ENCODE results near the gene PCSK7.

The PCSK7 gene

DNA sequence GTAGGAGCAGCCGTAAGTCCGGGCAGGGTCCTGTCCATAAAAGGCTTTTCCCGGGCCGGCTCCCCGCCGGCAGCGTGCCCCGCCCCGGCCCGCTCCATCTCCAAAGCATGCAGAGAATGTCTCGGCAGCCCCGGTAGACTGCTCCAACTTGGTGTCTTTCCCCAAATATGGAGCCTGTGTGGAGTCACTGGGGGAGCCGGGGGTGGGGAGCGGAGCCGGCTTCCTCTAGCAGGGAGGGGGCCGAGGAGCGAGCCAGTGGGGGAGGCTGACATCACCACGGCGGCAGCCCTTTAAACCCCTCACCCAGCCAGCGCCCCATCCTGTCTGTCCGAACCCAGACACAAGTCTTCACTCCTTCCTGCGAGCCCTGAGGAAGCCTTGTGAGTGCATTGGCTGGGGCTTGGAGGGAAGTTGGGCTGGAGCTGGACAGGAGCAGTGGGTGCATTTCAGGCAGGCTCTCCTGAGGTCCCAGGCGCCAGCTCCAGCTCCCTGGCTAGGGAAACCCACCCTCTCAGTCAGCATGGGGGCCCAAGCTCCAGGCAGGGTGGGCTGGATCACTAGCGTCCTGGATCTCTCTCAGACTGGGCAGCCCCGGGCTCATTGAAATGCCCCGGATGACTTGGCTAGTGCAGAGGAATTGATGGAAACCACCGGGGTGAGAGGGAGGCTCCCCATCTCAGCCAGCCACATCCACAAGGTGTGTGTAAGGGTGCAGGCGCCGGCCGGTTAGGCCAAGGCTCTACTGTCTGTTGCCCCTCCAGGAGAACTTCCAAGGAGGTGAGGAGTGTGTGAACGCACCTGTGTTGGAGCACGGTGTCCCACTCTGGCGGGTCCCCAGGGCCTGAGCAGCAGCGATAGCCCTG lies 32.6 kb downstream of the PCSK7 start, which contains the start of gene TAGLN:
Gene TAGLN, plus strand, starts transcription at position 318 of the 863 bp plus-strand sequence. CDS start 3,644 bp downstream, outside the sequence.
- Histone ChIP-seq H3K9me3 (no peaks in the 10 kb centered on the region), H3K36me3 (peaks cover 42 to 75% (median 50%) of the 10 kb centered on the region in 3 donors), H3K27me3 (no peaks in the 10 kb centered on the region), H3K4me3 (peak within 1 kb of the TSS; percentile 70 to 96), H3K4me1 (peaks cover 0 to 35% (median 23%) of the 10 kb centered on the region in 4 donors), H3K27ac (peak within 1 kb of the TSS; percentile 97 to 98)
- intact Hi-C loops (cut with DNase I; ENCODE audit: low total_unique reads) = no loop called here
- peak; percentile 88 to 98 for DNase-seq
- TF ChIP-seq, protein P1, sequence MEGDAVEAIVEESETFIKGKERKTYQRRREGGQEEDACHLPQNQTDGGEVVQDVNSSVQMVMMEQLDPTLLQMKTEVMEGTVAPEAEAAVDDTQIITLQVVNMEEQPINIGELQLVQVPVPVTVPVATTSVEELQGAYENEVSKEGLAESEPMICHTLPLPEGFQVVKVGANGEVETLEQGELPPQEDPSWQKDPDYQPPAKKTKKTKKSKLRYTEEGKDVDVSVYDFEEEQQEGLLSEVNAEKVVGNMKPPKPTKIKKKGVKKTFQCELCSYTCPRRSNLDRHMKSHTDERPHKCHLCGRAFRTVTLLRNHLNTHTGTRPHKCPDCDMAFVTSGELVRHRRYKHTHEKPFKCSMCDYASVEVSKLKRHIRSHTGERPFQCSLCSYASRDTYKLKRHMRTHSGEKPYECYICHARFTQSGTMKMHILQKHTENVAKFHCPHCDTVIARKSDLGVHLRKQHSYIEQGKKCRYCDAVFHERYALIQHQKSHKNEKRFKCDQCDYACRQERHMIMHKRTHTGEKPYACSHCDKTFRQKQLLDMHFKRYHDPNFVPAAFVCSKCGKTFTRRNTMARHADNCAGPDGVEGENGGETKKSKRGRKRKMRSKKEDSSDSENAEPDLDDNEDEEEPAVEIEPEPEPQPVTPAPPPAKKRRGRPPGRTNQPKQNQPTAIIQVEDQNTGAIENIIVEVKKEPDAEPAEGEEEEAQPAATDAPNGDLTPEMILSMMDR (IDR thresholded peaks at IDR 0.05) = no peak

DNA sequence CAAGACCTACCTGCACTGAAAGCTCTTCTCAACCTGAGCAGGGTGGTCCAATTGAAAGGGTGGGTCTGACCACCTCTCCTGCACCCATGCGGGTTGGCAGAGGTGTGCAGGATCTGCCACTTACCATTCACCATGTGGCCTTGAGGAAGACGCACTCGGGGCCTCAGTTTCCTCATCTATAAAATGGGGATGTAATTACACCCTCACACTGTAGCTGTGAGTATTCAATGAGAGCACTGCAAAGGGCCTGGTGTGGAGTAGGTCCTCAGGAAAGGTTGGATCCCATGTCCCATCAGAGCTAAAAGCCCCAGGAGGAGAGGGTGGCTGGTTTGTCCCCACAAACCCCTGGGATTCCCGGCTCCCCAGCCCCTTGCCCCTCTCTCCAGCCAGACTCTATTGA lies 33.3 kb downstream of the PCSK7 start:
- H3K36me3 ChIP-seq = peaks cover 37 to 75% (median 50%) of the 10 kb centered on the region in 3 donors
- peak overlapping the region; percentile 97 to 98 for H3K27ac ChIP-seq
- no peak for DNase-seq
- intact Hi-C loops (cut with DNase I; ENCODE audit: low total_unique reads) = no loop called here
- H3K4me1 ChIP-seq = peaks cover 0 to 28% (median 20%) of the 10 kb centered on the region in 4 donors
- TF ChIP-seq, protein P1 (IDR thresholded peaks at IDR 0.05) = no peak
- H3K27me3 ChIP-seq = no peaks in the 10 kb centered on the region
- peak overlapping the region; percentile 70 to 96 for H3K4me3 ChIP-seq
- no peaks in the 10 kb centered on the region for H3K9me3 ChIP-seq

DNA sequence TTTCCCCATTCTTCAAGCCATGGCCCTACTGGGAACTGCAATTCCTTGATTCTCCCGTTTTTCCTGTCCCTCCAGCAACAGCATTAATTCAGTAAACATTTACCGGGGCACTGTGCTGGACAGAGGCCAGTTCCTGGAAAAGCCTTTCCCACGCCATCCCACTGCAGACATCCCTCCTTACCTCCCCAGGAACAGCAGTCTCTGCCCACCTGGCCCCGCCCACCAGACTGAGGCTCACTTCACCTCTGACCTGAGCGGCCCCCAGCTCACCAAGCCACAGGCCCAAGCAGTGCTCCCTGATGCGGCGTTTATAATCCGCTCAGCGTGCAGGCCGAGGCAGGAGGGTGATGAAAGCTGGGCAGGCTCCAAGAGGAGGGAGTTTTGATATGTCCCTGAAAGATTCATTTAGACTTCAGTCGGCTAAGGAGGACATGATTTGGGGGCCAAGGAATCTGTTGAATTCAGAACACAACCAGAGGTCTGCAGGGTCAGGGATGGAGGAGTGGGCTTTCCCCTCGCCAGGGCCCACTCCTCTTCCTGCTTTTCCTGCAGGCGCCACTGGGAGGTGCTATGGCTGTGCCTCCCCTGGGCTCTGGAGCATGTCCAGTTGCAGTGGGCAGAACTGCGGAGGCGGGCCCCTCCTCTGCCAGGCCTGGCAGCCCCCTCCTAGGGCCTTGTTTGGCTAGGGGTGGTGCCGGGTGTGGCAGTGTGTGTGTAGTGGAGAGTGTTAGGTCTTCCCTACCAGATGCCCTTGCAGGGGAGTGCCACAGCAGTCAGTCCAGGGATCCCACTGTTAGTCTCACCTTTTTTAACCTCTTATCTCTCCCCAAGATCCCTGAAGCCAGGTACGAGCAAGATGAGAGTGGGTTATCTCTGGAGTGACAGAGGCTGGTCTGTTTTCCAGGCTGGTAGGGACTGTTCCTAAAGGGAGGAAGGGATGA lies 34.1 kb downstream of the PCSK7 start:
- peaks cover 37 to 75% (median 50%) of the 10 kb centered on the region in 3 donors for H3K36me3 ChIP-seq
- intact Hi-C loops (cut with DNase I; ENCODE audit: low total_unique reads) = no loop called here
- peaks cover 0 to 21% (median 16%) of the 10 kb centered on the region in 4 donors for H3K4me1 ChIP-seq
- no peaks in the 10 kb centered on the region for H3K9me3 ChIP-seq
- H3K4me3 ChIP-seq = peak overlapping the region; percentile 70 to 96
- H3K27ac ChIP-seq = peak overlapping the region; percentile 97 to 98
- peak; percentile 61 to 94 for DNase-seq
- TF ChIP-seq, protein P1 (IDR thresholded peaks at IDR 0.05) = peak; percentile 76 to 81
- no peaks in the 10 kb centered on the region for H3K27me3 ChIP-seq

DNA sequence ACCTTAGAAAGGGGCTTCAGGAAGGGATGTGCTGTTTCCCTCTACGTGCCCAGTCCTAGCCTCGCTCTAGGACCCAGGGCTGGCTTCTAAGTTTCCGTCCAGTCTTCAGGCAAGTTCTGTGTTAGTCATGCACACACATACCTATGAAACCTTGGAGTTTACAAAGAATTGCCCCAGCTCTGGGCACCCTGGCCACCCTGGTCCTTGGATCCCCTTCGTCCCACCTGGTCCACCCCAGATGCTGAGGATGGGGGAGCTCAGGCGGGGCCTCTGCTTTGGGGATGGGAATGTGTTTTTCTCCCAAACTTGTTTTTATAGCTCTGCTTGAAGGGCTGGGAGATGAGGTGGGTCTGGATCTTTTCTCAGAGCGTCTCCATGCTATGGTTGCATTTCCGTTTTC lies 34.9 kb downstream of the PCSK7 start:
- H3K27ac ChIP-seq = peak overlapping the region; percentile 97 to 98
- DNase-seq = no peak
- H3K4me1 ChIP-seq = peaks cover 0 to 20% (median 16%) of the 10 kb centered on the region in 4 donors
- H3K4me3 ChIP-seq = no peak overlapping the region
- H3K9me3 ChIP-seq = no peaks in the 10 kb centered on the region
- TF ChIP-seq, protein P1 (IDR thresholded peaks at IDR 0.05) = no peak
- H3K36me3 ChIP-seq = peaks cover 37 to 75% (median 50%) of the 10 kb centered on the region in 3 donors
- no peaks in the 10 kb centered on the region for H3K27me3 ChIP-seq
- intact Hi-C loops (cut with DNase I; ENCODE audit: low total_unique reads) = no loop called here

DNA sequence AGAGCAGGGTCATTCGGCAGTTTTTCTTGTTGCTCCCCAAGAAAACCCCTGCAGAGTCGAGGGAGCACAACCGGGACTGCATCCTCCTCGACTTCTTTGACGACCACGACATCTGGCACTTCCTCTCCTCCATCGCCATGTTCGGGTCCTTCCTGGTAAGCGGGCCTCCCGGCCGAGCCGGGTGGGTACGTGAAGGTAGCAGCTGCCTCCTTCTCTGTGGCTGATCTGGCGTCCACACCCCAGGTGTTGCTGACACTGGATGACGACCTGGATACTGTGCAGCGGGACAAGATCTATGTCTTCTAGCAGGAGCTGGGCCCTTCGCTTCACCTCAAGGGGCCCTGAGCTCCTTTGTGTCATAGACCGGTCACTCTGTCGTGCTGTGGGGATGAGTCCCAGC lies 36.1 kb downstream of the PCSK7 start:
- H3K4me1 ChIP-seq = peaks cover 0 to 20% (median 16%) of the 10 kb centered on the region in 4 donors
- H3K27ac ChIP-seq = no peak overlapping the region
- TF ChIP-seq, protein P1 (IDR thresholded peaks at IDR 0.05) = no peak
- no peaks in the 10 kb centered on the region for H3K9me3 ChIP-seq
- H3K36me3 ChIP-seq = peaks cover 30 to 75% (median 51%) of the 10 kb centered on the region in 3 donors
- no peak for DNase-seq
- intact Hi-C loops (cut with DNase I; ENCODE audit: low total_unique reads) = no loop called here
- no peak overlapping the region for H3K4me3 ChIP-seq
- no peaks in the 10 kb centered on the region for H3K27me3 ChIP-seq

All from tibial artery (tissue), 4 donors.